Testis (tissue), 3 donors: ENCODE results near the gene IL18BP. TPM values are rescaled to one million over a fixed set of nuclear protein-coding genes. Genes with fewer than 3 reads are reported as not detected.

ENCODE experiments used
- DNase-seq: peaks from one replicate; pipeline ENCODE4 v3.0.0-alpha.2; 2019
- H3K27ac ChIP-seq, 2 donors: fragments of 200-600 bp; sonication (generic); one replicate each; pipeline ENCODE4 v1.5.1; 2019
- H3K27me3 ChIP-seq: fragments of 200-600 bp; sonication (generic); one replicate; pipeline ENCODE4 v1.5.1; 2019
- H3K36me3 ChIP-seq: fragments of 200-600 bp; sonication (generic); one replicate; pipeline ENCODE4 v1.5.1; 2017; ENCODE audit warnings: low read depth; ENCODE audit errors: missing control alignments
- H3K4me1 ChIP-seq: fragments of 200-600 bp; sonication (generic); one replicate; pipeline ENCODE4 v1.5.1; 2019
- H3K4me3 ChIP-seq, 2 donors: fragments of 200-600 bp; sonication (generic); one replicate each; pipeline ENCODE4 v1.5.1; 2017 to 2019
- H3K9me3 ChIP-seq: fragments of 200-600 bp; sonication (generic); one replicate; pipeline ENCODE4 v1.5.1; 2017
- CTCF ChIP-seq, 3 experiments: fragments of 450-650 bp in 2 of 3; fragments of 200-600 bp in 1 of 3; sonication (generic) in 1 of 3; IDR thresholded peaks; one replicate each; pipeline ENCODE4 v1.5.1; 2016 to 2019; ENCODE audit warnings: antibody characterized with exemption in 3 of 3, mild to moderate bottlenecking in 2 of 3, moderate library complexity in 1 of 3
- POLR2A ChIP-seq: fragments of 450-650 bp; IDR thresholded peaks from one replicate; pipeline ENCODE4 v1.6.1; 2017; ENCODE audit warnings: antibody characterized with exemption, mild to moderate bottlenecking, moderate library complexity
- WGBS, 2 donors: methylation state at CpG; one replicate each; pipeline ENCODE4 v1.1.5; 2018; 5-methylcytosine and 5-hydroxymethylcytosine counted together
- intact Hi-C: fragments of 100-400 bp; cut with DNase I; formaldehyde crosslinking; loops from one replicate; pipeline ENCODE4 v1.15.1; 2023; ENCODE audit warnings: low total_unique reads
- polyA plus RNA-seq: library from polyadenylated mRNA; stranded (reverse); fragments of 350-450 nt; fragmentation: Illumina TruSeq; extraction: RNeasy Lipid Tissue Mini Kit (QIAGEN cat#74804); gene quantifications from one replicate; pipeline ENCODE4 v1.2.3, GENCODE V29; 2014; ENCODE audit warnings: low read depth, low replicate concordance; ENCODE audit not compliant: insufficient read depth
- total RNA-seq, 2 donors: library from RNA; depleted of rRNA; stranded (reverse); fragments of >200 nt; gene quantifications; one replicate each; pipeline ENCODE4 v1.2.3, GENCODE V29; 2016

Gene IL18BP
- total and polyA plus RNA-seq, 3 donors from 2014 or later = 11.7 to 16.8 (median 13.5) TPM

GRCh38 chr11:72004515-72005346 is 6.0 kb downstream of the IL18BP start:
- WGBS, 2 donors = 85 to 89% methylated on average over 13 to 16 of the region's 16 CpGs
- no peaks in the 10 kb centered on the region for H3K9me3 ChIP-seq
- no peaks in the 10 kb centered on the region for H3K27me3 ChIP-seq
- H3K36me3 ChIP-seq = peaks cover 5% of the 10 kb centered on the region
- no peak for TF ChIP-seq POLR2A
- no peak for TF ChIP-seq CTCF (IDR thresholded peaks at IDR 0.05)
- H3K27ac ChIP-seq = no peak overlapping the region
- DNase-seq = no peak
- peaks cover 6% of the 10 kb centered on the region for H3K4me1 ChIP-seq
- intact Hi-C loops = no loop called here
- no peak overlapping the region for H3K4me3 ChIP-seq

GRCh38 chr11:72005347-72006260 is 6.9 kb downstream of the IL18BP start:
- H3K4me1 ChIP-seq = no peaks in the 10 kb centered on the region
- WGBS, 2 donors = 85 to 87% methylated on average over 16 to 20 of the region's 20 CpGs
- H3K27me3 ChIP-seq = no peaks in the 10 kb centered on the region
- no peak for DNase-seq
- H3K36me3 ChIP-seq = peaks cover 5% of the 10 kb centered on the region
- H3K9me3 ChIP-seq = no peaks in the 10 kb centered on the region
- TF ChIP-seq CTCF (IDR thresholded peaks at IDR 0.05) (no peak), POLR2A (no peak)
- intact Hi-C loops = no loop called here
- H3K27ac ChIP-seq = no peak overlapping the region
- no peak overlapping the region for H3K4me3 ChIP-seq

- Histone ChIP-seq H3K9me3 (no peaks in the 10 kb centered on the region), H3K27me3 (no peaks in the 10 kb centered on the region), H3K36me3 (peaks cover 5% of the 10 kb centered on the region), H3K4me3 (no peak overlapping the region), H3K27ac (no peak overlapping the region), H3K4me1 (no peaks in the 10 kb centered on the region)
- WGBS, 2 donors = 83 to 88% methylated on average over 8 of the region's 8 CpGs
- intact Hi-C loops = no loop called here
- DNase-seq = no peak
- TF ChIP-seq POLR2A = no peak
These were observed 7.8 kb downstream of the IL18BP start for GRCh38 chr11:72006309-72007088.

- intact Hi-C loops = no loop called here
These were observed 8.4 kb downstream of the IL18BP start for GRCh38 chr11:72007089-72007476.

More at GRCh38 chr11:72007089-72007476, 8.4 kb downstream of the IL18BP start:
- 87% methylated on average over 14 to 15 of the region's 15 CpGs for whole genome bisulfite sequencing, 2 donors
- Histone ChIP-seq H3K36me3 (peaks cover 5% of the 10 kb centered on the region), H3K4me1 (no peaks in the 10 kb centered on the region), H3K27ac (no peak overlapping the region), H3K27me3 (no peaks in the 10 kb centered on the region), H3K4me3 (no peak overlapping the region), H3K9me3 (no peaks in the 10 kb centered on the region)
- TF ChIP-seq CTCF (IDR thresholded peaks at IDR 0.05) = no peak
- TF ChIP-seq POLR2A = no peak
- no peak for DNase-seq
